SW 1271 (cell line): ENCODE results near the gene RAD51B.
A peak's percentile ranks its signal among the peaks of the same experiment; 100 is the strongest.

Experiments used
- DNase-seq, 2 experiments: peaks; one replicate each; lab custom pipeline; 2025; lab: John Stamatoyannopoulos, UW

The RAD51B gene

GRCh38 chr14:68333262-68333661, 513.7 kb downstream of the RAD51B start:
- no peak for DNase-seq

DNA sequence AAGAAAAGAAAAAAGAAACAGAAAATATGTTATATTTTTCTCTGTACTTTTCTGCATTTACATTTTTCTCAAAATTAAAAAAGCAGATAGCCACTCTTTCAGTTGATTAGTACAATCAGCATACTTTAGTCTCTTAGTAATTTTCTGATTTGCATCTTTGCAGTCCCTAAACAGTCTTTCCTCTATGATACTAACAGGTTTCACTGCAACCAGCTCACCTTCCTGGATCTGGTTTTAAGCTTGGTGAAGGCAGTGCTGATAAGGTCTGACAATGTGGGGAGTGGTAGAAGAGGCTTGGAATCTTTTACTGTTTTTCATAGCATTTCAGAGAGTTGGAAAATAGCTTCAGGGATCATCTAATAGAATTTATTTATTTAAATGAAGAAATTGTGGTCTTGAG, 515.7 kb downstream of the RAD51B start:
- DNase-seq, result no peak

DNA sequence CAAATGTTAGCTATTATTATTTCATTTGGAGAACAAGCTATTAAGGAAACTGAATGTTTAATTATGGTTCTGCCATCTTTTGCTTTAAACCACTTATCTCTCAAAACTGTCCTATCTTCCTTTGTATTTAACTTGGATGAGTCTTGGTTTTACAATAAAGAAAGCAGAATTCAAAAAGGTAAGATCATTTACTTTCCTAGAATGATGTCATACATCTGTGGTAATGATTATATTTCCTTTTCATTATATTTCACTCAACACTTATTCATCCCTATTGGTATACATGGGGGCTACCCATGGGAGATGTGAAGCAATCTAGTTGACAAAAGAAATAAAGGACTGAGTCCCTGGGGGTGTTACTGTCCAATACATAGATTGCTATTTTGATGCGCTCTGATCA, 516.6 kb downstream of the RAD51B start:
- no peak for DNase-seq

DNA sequence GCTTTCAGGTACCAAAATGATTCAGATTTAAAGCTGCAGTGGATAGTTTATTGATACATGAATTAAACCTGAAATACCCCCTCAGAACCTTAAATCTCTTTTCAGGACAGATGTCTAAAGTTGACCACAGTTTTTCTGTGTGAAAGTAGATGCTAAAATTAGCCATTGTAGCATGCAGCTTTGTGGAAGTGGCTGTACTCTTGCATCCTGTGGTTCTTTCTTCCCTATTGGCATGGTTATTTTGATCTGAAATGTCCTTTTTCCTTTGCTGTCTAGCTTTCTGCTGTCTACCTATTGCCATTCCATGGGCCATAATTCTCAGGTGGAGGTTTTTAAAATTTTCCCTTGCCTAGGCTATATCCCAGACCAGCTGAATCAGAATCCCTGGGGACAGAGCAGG, 517.7 kb downstream of the RAD51B start:
- DNase-seq, result no peak

DNA sequence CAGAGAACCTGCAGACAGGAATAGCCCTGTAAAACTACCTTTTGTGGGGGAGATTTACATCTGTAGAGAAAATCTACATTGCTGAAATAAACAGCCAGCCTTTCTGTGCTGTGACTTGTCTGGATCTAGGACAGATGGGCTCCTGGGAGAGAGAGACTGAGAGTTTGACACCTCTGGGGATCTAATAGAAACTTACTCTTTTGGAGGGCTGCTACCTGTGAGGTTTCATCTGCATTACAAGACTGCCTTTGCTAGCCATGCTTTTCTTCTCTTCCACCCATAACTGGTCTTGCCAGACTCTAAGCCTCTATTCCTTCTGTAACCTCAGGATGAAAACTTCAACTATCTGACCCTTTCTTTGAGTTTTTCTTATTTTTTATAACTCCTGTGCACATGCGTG, 520.7 kb downstream of the RAD51B start:
- DNase-seq, result no peak

GRCh38 chr14:68341411-68342212, 522.0 kb downstream of the RAD51B start:
- no peak for DNase-seq

DNA sequence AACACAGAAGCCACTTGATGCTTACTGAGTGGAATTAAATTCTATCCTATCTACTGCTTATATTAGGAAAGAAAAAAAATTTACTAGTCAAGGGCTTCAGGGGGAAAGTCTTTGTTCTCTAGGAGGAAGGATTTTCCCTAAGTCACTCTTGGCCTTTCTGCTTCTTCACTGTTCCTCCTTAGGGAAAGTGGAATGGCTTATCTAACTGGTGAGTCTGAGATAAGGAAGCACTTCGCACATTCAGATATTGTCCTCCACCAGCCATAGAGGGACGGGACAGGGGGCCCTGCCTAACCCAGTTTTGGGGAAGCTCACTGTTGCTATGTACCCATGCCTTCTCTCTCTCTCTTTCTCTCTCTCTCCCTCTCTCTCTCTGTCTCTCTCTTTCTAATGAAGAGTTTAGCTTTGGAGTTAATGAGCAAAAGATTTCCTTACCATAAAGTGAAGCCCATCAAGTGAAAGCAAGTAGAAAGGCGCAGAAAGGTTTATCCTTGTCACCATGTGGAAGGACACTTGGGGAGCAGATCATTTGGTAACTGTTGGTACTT, 522.7 kb downstream of the RAD51B start:
- no peak for DNase-seq

GRCh38 chr14:68343534-68344118, 524.0 kb downstream of the RAD51B start:
- no peak for DNase-seq

- no peak for DNase-seq
Observed at GRCh38 chr14:68345738-68346137, 526.2 kb downstream of the RAD51B start.

DNA sequence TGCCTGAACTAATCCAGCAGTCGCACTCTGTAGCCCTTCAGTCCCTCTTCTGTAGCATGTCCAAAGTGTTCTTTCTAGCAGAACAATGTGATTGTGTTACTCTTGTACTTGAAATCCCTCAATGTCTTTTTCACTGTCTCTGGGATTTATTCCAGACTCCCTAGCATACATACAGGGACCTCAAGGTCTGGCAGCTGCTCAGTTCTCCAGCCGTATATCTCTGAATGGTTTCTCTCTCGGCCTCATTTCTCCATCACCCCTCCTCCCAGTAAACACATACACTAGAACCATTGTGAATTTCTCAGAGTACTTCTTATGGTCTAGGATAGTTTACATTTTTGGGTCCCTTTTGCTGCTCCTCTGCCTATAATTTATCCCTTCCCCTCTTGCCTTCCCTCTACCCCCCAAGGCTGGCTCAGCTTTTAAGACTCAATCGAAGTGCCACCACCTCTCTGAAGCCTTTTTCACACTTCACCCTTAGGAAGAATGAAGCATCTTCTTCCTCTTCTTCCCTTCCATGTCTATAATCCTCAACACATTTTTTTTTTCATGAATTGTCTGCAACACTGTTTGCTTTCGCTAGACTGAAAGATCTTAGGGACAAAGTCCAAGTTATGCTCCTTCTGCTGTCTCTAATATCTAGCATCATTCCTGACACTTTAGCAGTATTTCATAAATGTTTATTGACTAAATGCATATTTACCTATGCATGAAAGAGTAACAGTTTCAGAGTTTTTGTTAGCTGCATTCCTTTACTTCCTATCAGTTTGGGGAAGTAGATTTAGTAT, 527.2 kb downstream of the RAD51B start:
- DNase-seq, result no peak

DNA sequence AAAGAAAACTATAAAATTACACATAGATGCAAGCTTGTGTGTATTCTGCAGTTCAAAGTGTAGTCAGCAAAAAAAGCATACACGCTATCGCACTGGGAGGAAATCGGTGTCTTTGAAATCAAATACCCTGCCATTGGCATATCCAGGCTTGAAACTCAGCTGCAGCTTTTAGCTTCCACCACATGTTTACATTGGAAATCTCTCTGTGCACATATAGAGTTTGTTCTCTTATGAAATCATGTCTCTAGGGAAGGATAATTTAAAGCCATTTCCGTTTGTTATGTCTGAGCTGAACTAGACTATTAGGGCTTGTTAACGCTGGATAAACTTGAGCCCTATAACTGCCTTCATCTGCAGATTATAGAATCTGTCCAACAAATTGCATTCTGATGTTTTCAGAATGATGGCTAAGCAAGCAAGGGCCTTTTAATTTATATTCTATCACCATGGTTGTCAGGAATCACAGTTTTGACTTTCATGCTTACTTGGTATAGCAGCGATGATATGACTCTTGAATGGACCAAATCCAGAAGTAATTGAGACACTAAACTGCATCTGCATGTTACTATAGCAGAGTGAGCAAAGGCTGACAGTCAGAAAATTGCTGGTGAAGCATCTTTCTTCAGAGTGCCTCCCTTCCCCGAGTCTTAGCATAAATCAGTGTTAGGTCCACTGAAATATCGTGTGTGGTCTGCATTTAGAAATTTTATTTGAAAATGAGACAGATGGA, 530.5 kb downstream of the RAD51B start:
- DNase-seq, result no peak

GRCh38 chr14:68355415-68355814, 535.8 kb downstream of the RAD51B start:
- no peak for DNase-seq

DNA sequence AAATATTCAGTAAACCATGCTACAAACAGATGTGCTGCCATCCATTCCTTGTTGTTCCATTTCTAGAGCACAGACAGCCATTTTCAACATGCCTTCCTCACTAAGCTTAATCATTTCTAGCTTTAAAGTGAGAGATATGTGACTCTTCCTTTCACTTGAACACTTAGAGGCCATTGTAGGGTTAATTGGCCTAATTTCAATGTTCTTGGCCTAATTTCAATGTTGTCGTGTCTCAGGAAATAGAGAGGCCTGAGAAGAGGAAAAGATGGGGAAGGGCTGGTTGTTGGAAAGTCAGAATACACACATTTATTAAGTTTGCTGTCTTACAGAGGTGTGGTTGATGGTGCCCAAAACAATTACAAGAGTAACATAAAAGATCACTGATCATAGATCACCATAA, 538.2 kb downstream of the RAD51B start:
- DNase-seq, result no peak

DNA sequence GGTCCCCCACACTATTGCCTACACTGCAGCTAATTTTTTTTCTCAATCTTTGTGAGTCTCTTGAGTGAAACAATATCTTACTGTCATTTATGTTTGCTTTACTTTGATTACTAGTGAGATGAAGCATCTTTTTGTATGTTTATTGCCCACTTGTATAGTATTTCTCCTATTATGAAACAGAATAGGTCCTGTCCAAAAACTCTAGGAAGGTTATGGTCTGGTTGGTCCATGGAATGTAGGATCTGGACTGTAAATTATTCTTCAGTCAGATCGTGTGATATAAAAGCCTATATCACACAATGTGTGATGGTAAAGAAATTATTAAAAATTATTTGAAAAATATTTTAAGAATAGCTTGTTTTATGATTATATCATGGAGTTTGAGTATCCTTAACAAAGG, 538.9 kb downstream of the RAD51B start:
- DNase-seq, result no peak

- DNase-seq, result no peak
Observed at GRCh38 chr14:68359022-68359836, 539.6 kb downstream of the RAD51B start.

GRCh38 chr14:68359837-68360552, 540.4 kb downstream of the RAD51B start:
- no peak for DNase-seq

- DNase-seq, result peak in 1 of 2 experiments; percentile 13
Observed at GRCh38 chr14:68361231-68361630, 541.7 kb downstream of the RAD51B start.

DNA sequence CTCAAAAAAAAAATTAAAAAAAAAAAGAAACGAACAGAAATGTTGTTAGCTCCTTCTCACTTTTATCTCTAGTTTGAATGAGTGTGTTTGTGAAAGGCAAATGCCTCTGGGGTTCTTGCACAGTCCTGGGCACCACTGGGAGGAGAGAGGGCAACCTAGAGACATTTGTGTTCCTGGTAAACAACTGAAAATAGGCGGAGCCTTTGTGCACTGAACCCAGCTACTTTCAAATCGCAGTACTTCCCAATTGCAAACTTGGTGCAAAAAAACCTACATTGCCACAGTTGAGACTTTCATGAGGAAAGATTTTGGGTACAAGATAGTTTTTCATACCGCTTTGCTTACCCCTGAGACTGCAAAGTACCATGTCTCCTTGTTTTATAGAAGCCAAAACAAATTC, 543.3 kb downstream of the RAD51B start:
- no peak for DNase-seq

- no peak for DNase-seq
Observed at GRCh38 chr14:68363466-68363842, 543.9 kb downstream of the RAD51B start.
